ENCODE results near the gene TMEM132D. TPM values are rescaled to one million over a fixed set of nuclear protein-coding genes. Genes with fewer than 3 reads are reported as not detected.

Gene TMEM132D
- total and polyA plus RNA-seq, 2 donors from 2014 or later: 0.13 TPM; not detected in 1

- no peak for FAIRE-seq
- Histone ChIP-seq H3K36me3 (ENCODE audit: control insufficient read depth in 2 of 3, insufficient read depth in 3 of 3, low read length in 3 of 3) (no peaks in the 10 kb centered on the region), H3K9ac (ENCODE audit: low read length in 3 of 3) (no peak overlapping the region), H3K9me3 (ENCODE audit: control insufficient read depth in 2 of 3, insufficient read depth in 1 of 3, low read length in 3 of 3) (no peaks in the 10 kb centered on the region), H3K4me1 (ENCODE audit: control insufficient read depth in 2 of 3, insufficient read depth in 2 of 3, low read depth in 1 of 3, low read length in 3 of 3) (no peaks in the 10 kb centered on the region), H3K27ac (ENCODE audit: low read depth in 2 of 2, low read length in 2 of 2) (no peak overlapping the region), H3K4me3 (ENCODE audit: low read length in 3 of 3) (no peak overlapping the region), H3K27me3 (ENCODE audit: control insufficient read depth, insufficient read depth, low read length) (no peaks in the 10 kb centered on the region)
- TF ChIP-seq, protein P1, sequence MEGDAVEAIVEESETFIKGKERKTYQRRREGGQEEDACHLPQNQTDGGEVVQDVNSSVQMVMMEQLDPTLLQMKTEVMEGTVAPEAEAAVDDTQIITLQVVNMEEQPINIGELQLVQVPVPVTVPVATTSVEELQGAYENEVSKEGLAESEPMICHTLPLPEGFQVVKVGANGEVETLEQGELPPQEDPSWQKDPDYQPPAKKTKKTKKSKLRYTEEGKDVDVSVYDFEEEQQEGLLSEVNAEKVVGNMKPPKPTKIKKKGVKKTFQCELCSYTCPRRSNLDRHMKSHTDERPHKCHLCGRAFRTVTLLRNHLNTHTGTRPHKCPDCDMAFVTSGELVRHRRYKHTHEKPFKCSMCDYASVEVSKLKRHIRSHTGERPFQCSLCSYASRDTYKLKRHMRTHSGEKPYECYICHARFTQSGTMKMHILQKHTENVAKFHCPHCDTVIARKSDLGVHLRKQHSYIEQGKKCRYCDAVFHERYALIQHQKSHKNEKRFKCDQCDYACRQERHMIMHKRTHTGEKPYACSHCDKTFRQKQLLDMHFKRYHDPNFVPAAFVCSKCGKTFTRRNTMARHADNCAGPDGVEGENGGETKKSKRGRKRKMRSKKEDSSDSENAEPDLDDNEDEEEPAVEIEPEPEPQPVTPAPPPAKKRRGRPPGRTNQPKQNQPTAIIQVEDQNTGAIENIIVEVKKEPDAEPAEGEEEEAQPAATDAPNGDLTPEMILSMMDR (IDR thresholded peaks at IDR 0.05; ENCODE audit: borderline replicate concordance, extremely low read depth, insufficient read depth): no peak
- intact Hi-C loops (cut with DNase I): no loop called here
- no peak for DNase-seq
Observed at GRCh38 chr12:129532707-129533499, 370.9 kb downstream of the TMEM132D start.

GRCh38 chr12:129532082-129532481, 371.7 kb downstream of the TMEM132D start:
- Histone ChIP-seq H3K4me3 (ENCODE audit: low read length in 3 of 3) (no peak overlapping the region), H3K36me3 (ENCODE audit: control insufficient read depth in 2 of 3, insufficient read depth in 3 of 3, low read length in 3 of 3) (no peaks in the 10 kb centered on the region), H3K27me3 (ENCODE audit: control insufficient read depth, insufficient read depth, low read length) (no peaks in the 10 kb centered on the region), H3K9ac (ENCODE audit: low read length in 3 of 3) (no peak overlapping the region), H3K27ac (ENCODE audit: low read depth in 2 of 2, low read length in 2 of 2) (no peak overlapping the region), H3K9me3 (ENCODE audit: control insufficient read depth in 2 of 3, insufficient read depth in 1 of 3, low read length in 3 of 3) (no peaks in the 10 kb centered on the region), H3K4me1 (ENCODE audit: control insufficient read depth in 2 of 3, insufficient read depth in 2 of 3, low read depth in 1 of 3, low read length in 3 of 3) (no peaks in the 10 kb centered on the region)
- DNase-seq (no peak), FAIRE-seq (no peak)
- TF ChIP-seq, protein P1 (IDR thresholded peaks at IDR 0.05; ENCODE audit: borderline replicate concordance, extremely low read depth, insufficient read depth): no peak
- intact Hi-C loops (cut with DNase I): no loop called here

DNA sequence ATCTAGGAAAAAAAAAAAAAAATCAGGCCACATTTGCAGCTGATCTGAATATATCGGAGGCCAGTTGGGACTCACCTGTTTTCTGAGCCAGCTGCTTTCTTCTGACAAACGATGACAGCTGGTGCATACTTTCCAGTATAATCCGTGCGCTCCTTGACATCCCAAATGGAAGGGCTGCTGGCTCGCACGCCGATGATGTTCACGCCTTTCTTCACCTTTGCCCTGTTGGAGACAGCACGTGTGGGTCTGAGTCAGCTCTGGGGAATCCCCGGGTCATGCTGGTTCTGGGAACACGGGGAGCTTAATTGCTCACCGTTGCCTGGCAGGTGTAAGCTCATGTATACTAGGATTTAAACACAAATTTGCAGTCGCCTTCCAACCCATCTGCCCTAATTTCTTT, 372.8 kb downstream of the TMEM132D start:
- no peaks in the 10 kb centered on the region for H3K36me3 ChIP-seq (ENCODE audit: control insufficient read depth in 2 of 3, insufficient read depth in 3 of 3, low read length in 3 of 3)
- no peaks in the 10 kb centered on the region for H3K9me3 ChIP-seq (ENCODE audit: control insufficient read depth in 2 of 3, insufficient read depth in 1 of 3, low read length in 3 of 3)
- intact Hi-C loops (cut with DNase I): no loop called here
- no peak overlapping the region for H3K4me3 ChIP-seq (ENCODE audit: low read length in 3 of 3)
- H3K4me1 ChIP-seq (ENCODE audit: control insufficient read depth in 2 of 3, insufficient read depth in 2 of 3, low read depth in 1 of 3, low read length in 3 of 3): no peaks in the 10 kb centered on the region
- FAIRE-seq (no peak), DNase-seq (peak in 1 of 5 donors; percentile 16)
- TF ChIP-seq, protein P1 (IDR thresholded peaks at IDR 0.05; ENCODE audit: borderline replicate concordance, extremely low read depth, insufficient read depth): no peak
- H3K27me3 ChIP-seq (ENCODE audit: control insufficient read depth, insufficient read depth, low read length): no peaks in the 10 kb centered on the region
- H3K9ac ChIP-seq (ENCODE audit: low read length in 3 of 3): no peak overlapping the region
- no peak overlapping the region for H3K27ac ChIP-seq (ENCODE audit: low read depth in 2 of 2, low read length in 2 of 2)

Measured in kidney (tissue), 14 donors.